ENCODE data around the gene RBM44. TPM values are rescaled to one million over a fixed set of nuclear protein-coding genes. Genes with fewer than 3 reads are reported as not detected.

RBM44 gene
- total RNA-seq, 1 donor from 2014 or later: 0.44 TPM

DNA sequence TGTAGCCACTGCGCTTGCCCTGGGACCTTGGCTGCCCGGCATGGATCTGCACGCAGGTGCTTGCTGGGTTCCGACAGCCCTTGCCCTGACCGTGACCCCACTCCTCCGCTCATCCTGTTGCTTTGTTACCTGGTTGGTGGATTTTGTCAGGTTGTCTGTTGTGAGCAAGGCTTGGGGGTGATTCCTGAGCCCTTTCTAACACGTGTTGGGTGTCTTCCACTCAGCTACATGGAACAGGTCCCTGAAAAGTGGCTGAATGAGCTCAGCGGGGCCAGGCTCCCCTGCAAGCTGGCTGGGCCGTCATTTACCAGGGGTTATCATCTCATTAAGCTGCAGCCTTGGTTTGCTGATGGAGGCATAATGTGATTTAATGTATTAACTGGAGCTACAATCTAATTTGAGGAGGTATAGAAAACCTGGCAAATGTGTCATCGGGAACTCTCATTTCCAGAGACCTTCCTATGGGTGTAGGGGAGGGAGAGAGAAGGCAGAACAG is 85.4 kb downstream of the RBM44 start:
- H3K36me3 Mint-ChIP-seq (ENCODE audit: low read depth, unreplicated experiment): no peaks in the 10 kb centered on the region
- no peak for DNase-seq (ENCODE audit: low spot score)
- TF ChIP-seq CTCF (IDR thresholded peaks at IDR 0.05; ENCODE audit: unreplicated experiment): no peak
- no peaks in the 10 kb centered on the region for H3K9me3 Mint-ChIP-seq (ENCODE audit: unreplicated experiment)
- H3K27ac Mint-ChIP-seq (ENCODE audit: unreplicated experiment): no peak overlapping the region
- no peaks in the 10 kb centered on the region for H3K4me1 Mint-ChIP-seq (ENCODE audit: unreplicated experiment)
- H3K4me3 Mint-ChIP-seq (ENCODE audit: unreplicated experiment): no peak overlapping the region
- H3K27me3 Mint-ChIP-seq (ENCODE audit: unreplicated experiment): peaks cover 8% of the 10 kb centered on the region

DNA sequence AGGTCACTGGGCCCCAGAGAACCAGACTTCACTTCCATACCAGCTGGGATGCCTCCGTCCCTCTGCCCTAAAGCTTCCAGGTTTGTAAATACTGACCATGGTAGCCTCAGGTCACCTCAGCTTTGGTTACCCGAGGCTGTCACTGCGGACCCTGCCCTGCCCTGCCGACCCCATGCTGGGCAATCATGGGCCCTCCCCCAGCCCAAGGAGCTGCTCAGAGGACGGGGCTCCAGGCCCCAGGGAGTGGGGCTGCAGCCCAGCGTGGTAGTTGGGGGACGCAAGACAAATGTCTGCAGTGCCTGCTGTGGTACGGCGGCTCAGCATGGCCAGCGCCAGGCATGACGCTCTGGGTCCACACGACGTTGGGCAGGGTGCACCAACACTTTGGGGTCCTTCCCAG is 86.1 kb downstream of the RBM44 start:
- no peaks in the 10 kb centered on the region for H3K9me3 Mint-ChIP-seq (ENCODE audit: unreplicated experiment)
- H3K4me1 Mint-ChIP-seq (ENCODE audit: unreplicated experiment): no peaks in the 10 kb centered on the region
- no peaks in the 10 kb centered on the region for H3K36me3 Mint-ChIP-seq (ENCODE audit: low read depth, unreplicated experiment)
- no peak overlapping the region for H3K27ac Mint-ChIP-seq (ENCODE audit: unreplicated experiment)
- TF ChIP-seq CTCF (IDR thresholded peaks at IDR 0.05; ENCODE audit: unreplicated experiment): no peak
- H3K4me3 Mint-ChIP-seq (ENCODE audit: unreplicated experiment): no peak overlapping the region
- H3K27me3 Mint-ChIP-seq (ENCODE audit: unreplicated experiment): peaks cover 8% of the 10 kb centered on the region
- no peak for DNase-seq (ENCODE audit: low spot score)

DNA sequence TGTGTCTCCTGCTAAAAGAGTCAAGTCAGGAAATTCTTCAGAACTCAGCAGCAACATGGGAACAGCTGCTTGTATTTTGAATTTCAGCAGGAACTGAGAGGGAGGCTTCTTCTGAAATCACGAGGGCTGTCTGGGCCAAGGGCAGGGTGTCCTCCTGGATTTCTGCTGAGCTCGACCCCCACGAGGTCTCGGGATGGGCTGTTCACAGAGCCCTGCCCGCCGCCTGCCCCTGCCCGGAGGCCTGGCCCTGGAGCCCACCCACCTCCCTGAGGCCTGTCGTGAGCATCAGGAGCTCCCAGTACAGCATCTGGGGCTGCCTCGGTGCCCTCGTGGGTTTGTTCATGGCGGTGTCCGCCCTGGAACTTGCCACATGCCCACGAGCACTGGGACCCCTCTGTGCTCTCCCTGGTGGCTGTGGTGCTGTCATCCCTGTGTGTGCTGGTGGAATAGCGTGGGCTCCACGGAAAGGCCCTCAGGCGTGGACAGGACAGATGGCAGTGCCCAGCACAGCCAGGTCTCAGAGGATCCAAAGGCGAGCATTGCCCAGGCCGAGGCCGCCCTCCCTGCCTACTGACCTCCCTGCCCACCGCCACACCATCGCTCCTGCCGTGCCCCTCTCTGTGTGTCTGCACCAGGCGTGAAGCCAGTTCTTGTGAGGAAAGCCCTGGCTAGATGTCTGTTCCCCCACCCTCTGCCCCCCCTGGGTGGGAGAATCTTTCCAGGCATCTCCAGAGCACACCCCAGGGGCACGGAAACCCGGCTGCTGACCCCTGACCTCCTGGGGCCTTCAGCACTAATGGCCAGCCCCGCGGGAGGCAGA is 86.7 kb downstream of the RBM44 start:
- Mint-ChIP-seq H3K27me3 (ENCODE audit: unreplicated experiment) (peaks cover 8% of the 10 kb centered on the region), H3K36me3 (ENCODE audit: low read depth, unreplicated experiment) (no peaks in the 10 kb centered on the region), H3K27ac (ENCODE audit: unreplicated experiment) (no peak overlapping the region), H3K4me1 (ENCODE audit: unreplicated experiment) (no peaks in the 10 kb centered on the region), H3K4me3 (ENCODE audit: unreplicated experiment) (no peak overlapping the region), H3K9me3 (ENCODE audit: unreplicated experiment) (no peaks in the 10 kb centered on the region)
- DNase-seq (ENCODE audit: low spot score): no peak
- no peak for TF ChIP-seq CTCF (IDR thresholded peaks at IDR 0.05; ENCODE audit: unreplicated experiment)

- no peak for TF ChIP-seq CTCF (IDR thresholded peaks at IDR 0.05; ENCODE audit: unreplicated experiment)
These were observed 87.5 kb downstream of the RBM44 start for GRCh38 chr2:237885931-237886684.

More at GRCh38 chr2:237885931-237886684, 87.5 kb downstream of the RBM44 start:
- no peaks in the 10 kb centered on the region for H3K36me3 Mint-ChIP-seq (ENCODE audit: low read depth, unreplicated experiment)
- DNase-seq (ENCODE audit: low spot score): no peak
- no peaks in the 10 kb centered on the region for H3K9me3 Mint-ChIP-seq (ENCODE audit: unreplicated experiment)
- H3K4me1 Mint-ChIP-seq (ENCODE audit: unreplicated experiment): no peaks in the 10 kb centered on the region
- H3K4me3 Mint-ChIP-seq (ENCODE audit: unreplicated experiment): no peak overlapping the region
- no peak overlapping the region for H3K27ac Mint-ChIP-seq (ENCODE audit: unreplicated experiment)
- peaks cover 8% of the 10 kb centered on the region for H3K27me3 Mint-ChIP-seq (ENCODE audit: unreplicated experiment)
